GM19351 (cell line): ENCODE measurements around the gene RBMS3.
"Not testable (repeated sequence)": the region's sequence is repeated elsewhere in the genome, so short reads cannot be mapped to it uniquely, and the experiment has no call there.

Experiments used
- ATAC-seq: cut with Tn5 transposase; IDR thresholded peaks from one replicate; pipeline ENCODE4 v1.9.1; 2021; ENCODE audit warnings: mild to moderate bottlenecking, moderate library complexity; ENCODE audit not compliant: unreplicated experiment

RBMS3 gene

DNA sequence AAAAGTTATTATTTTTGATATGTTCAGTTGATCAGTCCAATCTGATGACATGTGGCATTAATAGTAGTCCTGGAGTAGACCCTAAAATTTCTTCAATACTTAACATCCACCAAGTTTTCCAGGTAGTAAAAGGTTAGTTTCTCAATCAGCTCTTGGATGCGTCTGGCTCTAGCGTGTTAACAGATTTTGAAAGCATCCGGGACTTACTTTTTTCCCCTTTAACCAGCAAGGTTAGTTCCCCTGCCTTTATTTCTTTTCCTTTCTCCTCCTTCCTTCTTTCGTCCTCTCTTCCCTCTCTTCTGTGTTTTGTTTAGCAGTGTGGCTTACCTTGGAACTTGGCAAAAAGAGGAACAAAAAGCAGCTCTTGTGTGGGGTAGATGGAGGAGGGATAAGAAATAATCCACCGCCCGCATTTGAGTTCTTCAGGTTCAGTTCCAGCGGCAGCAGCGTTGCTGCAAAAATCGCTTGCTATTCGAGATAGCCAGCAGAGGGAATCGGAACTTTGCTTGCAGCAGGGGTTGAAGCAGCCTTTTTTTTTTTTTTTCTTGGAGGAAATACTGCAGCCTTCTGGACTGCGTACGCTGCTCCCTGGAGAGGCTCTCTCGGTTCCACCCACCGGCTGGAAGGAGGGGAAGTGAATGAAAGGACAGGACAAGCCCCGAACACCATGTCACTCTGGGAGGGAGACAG lies at the start of gene RBMS3:
RBMS3 (plus strand) TSS at position 668 of the 690 bp plus-strand sequence.
- ATAC-seq = peak; percentile 40

GRCh38 chr3:29233126-29233525 lies 47.7 kb upstream of the RBMS3 start:
- ATAC-seq = not testable (repeated sequence)

GRCh38 chr3:29236146-29236840 lies 44.6 kb upstream of the RBMS3 start:
- ATAC-seq = no peak

- ATAC-seq = no peak
These were observed 41.5 kb upstream of the RBMS3 start for GRCh38 chr3:29239376-29239775.

DNA sequence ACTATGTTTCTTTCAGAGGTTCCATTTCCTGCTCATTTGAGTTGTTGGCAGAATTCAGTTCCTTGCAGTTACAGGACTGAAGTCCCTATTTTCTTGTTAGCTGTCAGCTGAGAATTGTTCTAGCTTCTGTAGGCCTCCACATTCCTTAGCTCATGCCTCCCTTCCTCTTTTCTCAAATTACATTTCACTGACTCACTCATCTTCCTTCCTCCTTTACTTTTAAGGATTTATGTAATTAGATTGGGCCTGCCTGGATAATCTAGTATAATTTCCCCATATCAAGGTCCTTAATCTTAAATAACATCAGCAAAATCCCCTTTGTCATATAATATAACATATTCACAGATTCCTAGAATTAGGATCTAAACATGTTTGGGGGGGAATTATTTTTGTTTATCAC lies 40.6 kb upstream of the RBMS3 start:
- no peak for ATAC-seq

- ATAC-seq = no peak
These were observed 40.0 kb upstream of the RBMS3 start for GRCh38 chr3:29240887-29241286.

DNA sequence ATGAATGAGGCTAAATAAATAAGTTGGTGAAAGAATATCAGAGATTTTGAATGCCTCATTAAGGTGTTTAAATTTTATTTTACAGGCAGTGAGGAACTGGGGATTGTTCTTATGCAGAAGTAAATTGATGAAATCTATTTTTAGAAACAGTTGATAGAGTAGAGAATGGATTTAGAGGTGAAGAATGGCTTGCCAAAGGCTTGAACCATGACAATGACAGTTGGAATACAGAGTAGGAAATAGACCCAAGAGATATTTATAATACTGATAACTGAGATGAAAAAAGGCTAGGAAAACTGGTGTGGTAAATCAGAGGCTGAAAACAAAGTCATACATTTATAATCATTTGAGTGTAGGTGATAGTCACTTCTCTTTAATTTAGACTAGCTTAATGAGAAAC lies 39.0 kb upstream of the RBMS3 start:
- no peak for ATAC-seq

GRCh38 chr3:29242296-29242695 lies 38.6 kb upstream of the RBMS3 start:
- ATAC-seq = no peak

- ATAC-seq = no peak
These were observed 35.4 kb upstream of the RBMS3 start for GRCh38 chr3:29245441-29245840.

DNA sequence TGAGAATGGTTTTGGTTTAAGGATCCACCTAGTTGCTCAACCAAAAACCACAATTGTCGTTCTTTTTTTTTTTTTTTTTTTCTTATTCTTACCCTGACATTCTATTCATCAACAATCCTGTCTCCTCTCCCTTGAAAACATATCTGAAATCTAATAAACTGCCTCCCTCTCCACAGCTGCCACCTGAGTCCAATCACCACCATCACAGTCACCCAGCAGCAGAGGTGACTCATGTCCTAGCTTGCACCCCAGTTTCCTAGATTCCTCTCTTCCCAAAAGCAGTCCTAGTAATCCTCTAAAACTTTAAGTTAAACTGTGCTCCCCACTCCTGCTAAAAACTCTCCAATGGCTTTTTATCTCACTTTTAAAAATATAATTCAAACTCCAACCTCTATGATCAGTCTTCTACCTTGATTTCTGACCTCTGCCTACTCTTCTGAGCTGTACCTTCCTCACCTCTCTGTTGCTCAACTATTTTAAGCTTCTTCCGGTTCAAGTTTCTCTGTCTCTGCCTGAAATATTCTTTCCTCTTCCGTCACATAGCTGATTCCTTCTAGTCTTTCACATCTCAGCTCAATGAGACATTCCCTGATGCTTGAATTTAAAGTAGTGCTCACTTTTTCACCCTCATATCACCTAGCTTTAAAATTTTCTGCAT lies 33.7 kb upstream of the RBMS3 start:
- no peak for ATAC-seq

DNA sequence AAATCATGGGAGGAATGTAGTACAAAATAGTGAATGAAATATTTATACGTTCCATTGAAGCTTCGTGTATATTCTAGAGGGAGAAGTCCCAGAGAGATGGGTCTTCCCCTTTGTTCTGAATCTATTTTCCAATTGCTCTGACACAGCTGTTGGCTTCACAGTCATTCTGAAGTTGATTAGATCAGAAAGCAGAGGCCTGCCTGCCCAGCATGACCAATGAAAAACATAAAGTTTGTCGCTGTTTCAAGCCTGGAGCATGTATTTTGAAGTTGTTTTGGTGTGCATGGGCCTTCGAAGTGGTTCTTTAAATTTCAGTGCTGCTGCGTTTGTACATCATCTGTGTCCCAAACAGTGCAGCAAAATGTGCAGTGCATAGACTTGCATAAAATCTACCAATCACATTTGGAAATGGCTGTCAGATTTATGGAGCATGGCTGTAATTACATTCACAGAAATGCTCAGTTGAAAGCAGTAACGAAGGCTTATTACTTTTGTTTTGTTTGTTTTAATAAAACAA lies 31.0 kb upstream of the RBMS3 start:
- ATAC-seq = no peak

- ATAC-seq = peak; percentile 50
These were observed 24.8 kb upstream of the RBMS3 start for GRCh38 chr3:29255854-29256696.

GRCh38 chr3:29258161-29258560 lies 22.7 kb upstream of the RBMS3 start:
- no peak for ATAC-seq

DNA sequence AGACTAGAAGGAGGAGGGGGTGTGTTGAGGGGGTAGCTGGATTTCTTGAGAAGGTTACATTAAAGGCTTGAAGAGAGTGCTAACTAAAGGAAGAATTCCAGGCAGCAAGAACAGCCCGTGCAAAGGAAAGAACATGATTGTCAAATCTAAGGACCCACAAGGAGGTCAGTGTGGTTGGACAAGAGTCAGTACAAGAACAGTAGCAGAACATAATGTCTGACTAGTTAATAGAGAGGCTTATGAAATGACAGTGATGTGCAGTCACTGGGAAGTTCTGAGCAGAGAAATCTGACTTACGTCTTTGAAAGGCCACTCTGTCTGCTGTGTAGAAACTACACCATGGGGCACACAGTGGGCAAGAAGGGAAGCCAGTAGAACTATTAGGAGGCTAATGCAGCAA lies 19.8 kb upstream of the RBMS3 start:
- ATAC-seq = no peak

DNA sequence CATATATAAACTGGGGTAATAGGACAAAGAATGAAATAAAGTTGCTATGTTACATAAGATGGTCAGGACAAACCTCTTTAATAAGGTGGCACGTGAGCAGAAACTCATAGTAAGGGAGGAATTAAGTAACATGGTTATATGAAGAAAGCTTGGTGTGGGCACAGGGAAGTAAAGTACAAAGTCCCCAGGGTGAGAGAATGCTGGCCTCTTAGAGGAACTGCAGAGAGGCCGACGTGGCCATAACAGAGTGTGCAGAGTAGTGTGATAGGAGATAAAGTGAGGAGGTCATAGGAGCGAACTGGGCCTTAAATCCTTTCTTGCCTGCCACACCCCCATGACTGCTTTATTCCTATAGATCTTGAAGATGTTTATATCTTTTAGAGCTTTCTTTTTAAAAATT lies 17.4 kb upstream of the RBMS3 start:
- no peak for ATAC-seq

- ATAC-seq = no peak
These were observed 15.3 kb upstream of the RBMS3 start for GRCh38 chr3:29265509-29266072.

DNA sequence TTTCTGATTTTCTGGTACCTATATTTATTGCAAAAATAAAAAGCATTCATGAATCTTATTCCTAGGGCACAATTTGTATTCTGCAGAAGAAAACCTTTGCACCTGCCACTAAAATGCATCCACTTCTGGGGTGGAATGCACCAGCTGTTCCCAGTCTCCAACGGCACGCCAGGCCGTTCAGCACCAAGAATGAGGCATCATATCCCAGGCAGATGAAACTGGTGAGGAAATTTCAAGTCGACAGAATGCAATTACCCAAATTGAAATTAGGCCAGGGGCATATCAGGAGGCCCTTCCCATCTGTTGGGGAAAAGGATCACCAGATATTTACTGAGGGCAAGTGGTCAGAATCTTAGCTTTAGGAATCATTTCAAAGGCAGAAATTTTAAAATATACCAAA lies 13.6 kb upstream of the RBMS3 start:
- ATAC-seq = no peak

DNA sequence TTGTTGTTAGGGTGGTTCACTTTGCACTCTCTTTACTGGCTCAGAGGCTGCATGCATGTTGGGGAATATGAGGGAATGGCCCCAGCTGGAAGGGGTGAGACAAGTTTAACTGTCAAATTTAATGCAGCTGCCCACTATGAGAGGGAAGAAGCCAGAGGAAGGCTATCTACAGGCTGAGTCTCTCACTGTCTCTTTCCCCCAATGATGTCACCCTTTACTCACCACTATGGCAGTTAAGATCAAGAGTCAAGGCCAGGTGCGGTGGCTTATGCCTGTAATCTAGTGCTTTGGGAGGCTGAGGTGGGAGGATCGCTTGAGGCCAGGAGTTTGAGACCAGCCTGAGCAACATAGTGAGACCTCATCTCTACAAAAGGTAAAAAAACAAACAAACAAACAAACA lies 12.2 kb upstream of the RBMS3 start:
- ATAC-seq = no peak

DNA sequence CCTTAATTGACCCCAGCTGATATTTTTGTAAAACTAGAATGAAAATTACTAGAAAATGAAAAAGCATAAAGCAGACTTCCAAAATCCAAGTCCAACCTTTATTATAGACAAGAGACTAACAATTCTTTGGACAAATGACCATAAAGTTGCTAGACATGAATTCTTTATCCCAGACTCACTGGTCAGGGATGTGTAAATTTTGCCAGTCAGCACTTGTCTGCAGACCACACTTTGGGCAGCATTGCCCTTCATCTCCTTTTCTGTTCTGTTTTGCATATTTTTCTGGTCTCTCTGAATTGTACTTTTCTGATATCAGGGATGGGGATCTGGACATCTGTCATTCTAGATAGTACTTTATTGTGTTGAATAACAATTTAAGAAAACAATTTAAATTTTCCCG lies 10.1 kb upstream of the RBMS3 start:
- no peak for ATAC-seq

GRCh38 chr3:29271475-29271874 lies 9.4 kb upstream of the RBMS3 start:
- ATAC-seq = no peak

DNA sequence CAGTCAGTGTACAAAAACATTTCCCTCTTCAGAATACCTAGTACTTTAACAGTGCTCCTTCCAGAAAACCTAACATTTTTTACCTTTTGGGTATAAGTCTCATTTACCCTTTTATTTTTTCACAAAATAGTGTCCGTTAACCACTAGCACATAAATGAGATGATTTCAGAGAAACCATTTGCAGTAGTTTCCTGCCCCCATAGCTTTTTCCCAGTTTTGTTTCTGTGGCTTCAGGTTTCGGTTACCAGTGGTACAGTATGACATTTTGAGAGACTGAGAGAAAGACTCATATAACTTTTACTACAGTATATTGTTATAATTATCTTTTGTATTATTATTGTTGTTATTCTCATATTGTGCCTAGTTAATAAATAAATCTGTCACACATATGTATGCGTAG lies 6.2 kb upstream of the RBMS3 start:
- ATAC-seq = no peak
